Urinary bladder (tissue), 4 donors: ENCODE data around the gene TSSK6. TPM values are rescaled to one million over a fixed set of nuclear protein-coding genes. Genes with fewer than 3 reads are reported as not detected.

ENCODE experiments used
- DNase-seq: peaks from one replicate; pipeline ENCODE4 v3.0.0-alpha.2; 2015; ENCODE audit errors: extremely low spot score
- H3K27ac ChIP-seq: one replicate; pipeline ENCODE4 v1.5.1; 2013; ENCODE audit warnings: low read depth, mild to moderate bottlenecking, moderate library complexity
- H3K36me3 ChIP-seq: one replicate; pipeline ENCODE4 v1.6.1; 2013; ENCODE audit warnings: mild to moderate bottlenecking, moderate library complexity; ENCODE audit not compliant: insufficient read depth
- H3K4me1 ChIP-seq: one replicate; pipeline ENCODE4 v1.6.1; 2013; ENCODE audit warnings: mild to moderate bottlenecking, moderate library complexity; ENCODE audit not compliant: insufficient read depth
- H3K4me3 ChIP-seq: one replicate; pipeline ENCODE4 v1.5.1; 2013; ENCODE audit warnings: low read depth, low read length
- WGBS: extraction: QIAGEN DNeasy Blood & Tissue Kit; methylation state at CpG from one replicate; pipeline ENCODE4 v1.1.7; 2013; 5-methylcytosine and 5-hydroxymethylcytosine counted together
- polyA plus RNA-seq: library from polyadenylated mRNA; stranded (reverse); fragments of 200-250 nt; gene quantifications from one replicate; pipeline ENCODE4 v1.2.3, GENCODE V29; 2013
- total RNA-seq: library from RNA; depleted of rRNA; stranded (reverse); fragments of >200 nt; gene quantifications from one replicate; pipeline ENCODE4 v1.2.3, GENCODE V29; 2014
- donor health status: healthy with polysubstance abuse.
- donor health status: healthy.

The TSSK6 gene
- total and polyA plus RNA-seq, 2 donors = 0.85 to 1.8 TPM

GRCh38 chr19:19517235-19517619 is 1.9 kb upstream of the TSSK6 start:
- Histone ChIP-seq H3K36me3 (no peaks in the 10 kb centered on the region), H3K27ac (no peak overlapping the region), H3K4me1 (peaks cover 6% of the 10 kb centered on the region), H3K4me3 (peak overlapping the region; percentile 91)
- WGBS = 88% methylated on average over 10 of the region's 10 CpGs
- DNase-seq = no peak

DNA sequence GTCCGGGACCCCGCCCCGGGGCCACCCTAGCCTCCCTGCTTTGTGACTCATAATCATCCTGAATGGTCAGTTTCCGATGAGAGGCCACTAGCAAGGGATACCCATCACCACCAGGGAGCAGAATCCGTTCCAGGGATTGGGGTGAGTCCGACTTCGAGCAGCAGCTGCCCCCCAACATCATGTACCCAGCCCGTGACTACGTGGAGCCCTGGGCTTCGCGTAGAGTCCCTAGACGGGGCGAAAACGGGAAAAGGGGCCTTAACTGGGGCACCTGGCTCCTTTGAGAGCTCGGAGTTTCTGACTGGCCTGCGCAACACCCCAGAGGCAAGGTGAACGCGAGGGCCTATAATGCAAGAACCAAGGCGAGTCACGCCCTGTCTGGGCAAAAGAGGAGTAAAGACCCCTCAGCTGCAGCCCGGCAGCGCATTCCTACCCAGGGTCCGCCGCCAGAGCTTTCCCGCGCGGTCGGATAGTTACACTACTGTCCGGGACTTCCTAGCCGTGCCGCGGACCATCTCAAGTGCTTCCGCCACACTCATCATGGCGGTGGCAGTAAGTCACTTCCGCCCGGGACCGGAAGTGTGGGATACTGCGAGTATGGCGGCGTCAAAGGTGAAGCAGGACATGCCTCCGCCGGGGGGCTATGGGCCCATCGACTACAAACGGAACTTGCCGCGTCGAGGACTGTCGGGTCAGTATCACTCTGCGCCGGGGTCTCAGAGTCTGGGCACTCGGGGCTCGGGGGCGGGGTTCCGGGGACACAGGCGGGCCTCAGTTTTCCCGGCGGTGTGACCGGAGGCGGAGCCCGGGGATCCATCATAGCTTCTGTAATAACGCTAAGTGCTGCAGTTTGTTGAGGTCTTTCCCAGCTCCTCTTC is 533 bp upstream of the TSSK6 start, which contains the start of gene NDUFA13:
NDUFA13 (plus strand) TSS at position 584 of the 878 bp plus-strand sequence; CDS start at position 598, 14 bp downstream.
- H3K4me1 ChIP-seq = peaks cover 6% of the 10 kb centered on the region
- 5% methylated on average over 61 of the region's 61 CpGs for WGBS

GRCh38 chr19:19514215-19514657 is 1.1 kb downstream of the TSSK6 start:
- no peak overlapping the region for H3K27ac ChIP-seq
- 17% methylated on average over 46 of the region's 46 CpGs for WGBS

More for the DNA sequence above, 533 bp upstream of the TSSK6 start, which contains the start of gene NDUFA13:
- Histone ChIP-seq H3K4me3 (peak within 1 kb of the TSS; percentile 91), H3K27ac (peak within 1 kb of the TSS; percentile 53), H3K36me3 (no peaks in the 10 kb centered on the region)
- DNase-seq = peak; percentile 84

DNA sequence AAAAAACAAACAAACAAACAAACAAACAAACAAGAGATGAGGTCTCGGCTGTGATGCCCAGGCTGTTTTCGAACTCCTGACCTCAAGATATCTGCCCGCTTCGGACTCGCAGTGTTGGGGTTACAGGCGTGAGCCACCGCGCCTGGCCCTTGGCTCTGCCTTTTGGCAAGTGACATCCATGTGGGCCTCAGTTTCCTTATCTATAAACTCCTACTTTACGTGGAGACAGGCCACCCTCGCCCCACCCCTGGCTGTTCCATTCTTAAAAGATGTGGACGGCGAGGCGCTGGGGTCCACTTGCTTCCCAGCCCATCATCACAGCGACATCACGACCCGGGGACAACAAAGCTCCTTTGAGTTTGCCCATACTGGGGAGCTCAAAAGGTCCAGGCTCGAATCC is 1.7 kb downstream of the TSSK6 start:
- no peak overlapping the region for H3K4me3 ChIP-seq
- WGBS = 82% methylated on average over 17 of the region's 17 CpGs
- no peak for DNase-seq

More at GRCh38 chr19:19514215-19514657, 1.1 kb downstream of the TSSK6 start:
- Histone ChIP-seq H3K4me1 (peaks cover 6% of the 10 kb centered on the region), H3K4me3 (no peak overlapping the region), H3K36me3 (no peaks in the 10 kb centered on the region)
- peak; percentile 58 for DNase-seq

GRCh38 chr19:19510432-19510831 is 4.9 kb downstream of the TSSK6 start:
- Histone ChIP-seq H3K4me1 (peaks cover 2% of the 10 kb centered on the region), H3K4me3 (no peak overlapping the region), H3K36me3 (peaks cover 5% of the 10 kb centered on the region), H3K27ac (no peak overlapping the region)
- no peak for DNase-seq
- 33% methylated on average over 6 of the region's 6 CpGs for WGBS

More for the DNA sequence above, 1.7 kb downstream of the TSSK6 start:
- H3K27ac ChIP-seq = no peak overlapping the region
- peaks cover 6% of the 10 kb centered on the region for H3K4me1 ChIP-seq
- no peaks in the 10 kb centered on the region for H3K36me3 ChIP-seq

DNA sequence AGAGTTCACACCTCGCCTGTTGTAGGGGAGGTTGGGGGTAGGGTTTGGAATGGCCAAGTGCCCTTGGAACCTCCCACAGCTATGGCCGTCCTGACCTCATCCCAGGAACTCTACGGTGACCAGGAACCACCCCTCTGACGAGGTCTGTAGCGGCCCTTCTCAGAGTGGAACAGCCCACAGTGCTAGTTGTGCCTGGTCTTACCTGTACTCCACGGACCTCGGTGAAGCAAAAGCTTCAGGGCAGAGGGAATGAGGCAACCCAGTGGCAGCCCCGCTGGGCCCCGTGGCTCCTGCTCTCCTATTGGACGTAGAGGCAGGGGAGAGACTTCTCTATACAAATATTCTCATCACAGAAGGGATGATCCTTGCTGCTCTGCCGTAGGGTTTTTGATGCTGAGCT is 7.1 kb downstream of the TSSK6 start:
- WGBS = 79% methylated on average over 11 of the region's 11 CpGs
- DNase-seq = no peak
- Histone ChIP-seq H3K4me3 (no peak overlapping the region), H3K27ac (no peak overlapping the region), H3K36me3 (peaks cover 5% of the 10 kb centered on the region), H3K4me1 (no peaks in the 10 kb centered on the region)

DNA sequence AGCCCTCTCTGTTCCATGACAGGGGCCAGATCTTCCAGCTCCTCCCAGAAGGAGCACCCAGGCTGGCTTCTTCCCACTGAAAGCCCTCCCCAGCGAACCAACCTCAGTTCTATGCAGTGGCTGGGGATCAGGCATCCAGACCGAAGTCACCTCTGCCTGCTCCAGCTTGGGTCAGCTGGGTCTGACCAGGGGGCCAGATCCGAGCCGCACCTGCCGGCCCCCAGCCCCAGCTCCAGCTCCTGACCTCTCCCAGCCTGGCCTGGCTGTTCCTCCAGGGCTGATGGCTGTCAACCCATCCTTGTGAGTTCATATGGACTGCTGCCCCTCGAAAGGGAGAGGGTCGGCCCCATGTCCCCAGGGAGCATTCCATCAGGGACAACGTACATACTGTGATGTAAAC is 8.0 kb downstream of the TSSK6 start:
- WGBS = 85% methylated on average over 8 of the region's 8 CpGs
- peaks cover 5% of the 10 kb centered on the region for H3K36me3 ChIP-seq

DNA sequence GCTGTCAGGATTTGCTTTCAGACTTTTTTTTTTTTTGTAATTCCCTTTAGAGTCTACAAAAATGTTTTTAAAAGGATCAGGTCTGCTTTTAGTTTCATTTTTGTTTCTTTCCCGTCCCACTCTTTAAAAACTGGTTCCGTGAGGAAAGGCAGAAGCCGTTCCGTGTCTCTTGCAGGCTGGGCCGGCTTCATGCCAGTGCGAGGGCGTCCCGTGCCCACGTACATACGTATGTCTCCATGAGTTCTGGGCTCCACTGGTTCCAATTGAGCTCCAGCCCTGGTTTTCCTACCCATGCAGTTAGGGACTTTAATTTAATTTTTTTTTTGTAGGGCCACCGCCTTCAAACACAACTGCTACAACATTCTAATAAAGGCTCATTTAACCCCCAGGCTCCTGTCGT is 8.8 kb downstream of the TSSK6 start:
- no peak for DNase-seq
- Histone ChIP-seq H3K4me3 (no peak overlapping the region), H3K36me3 (peaks cover 5% of the 10 kb centered on the region), H3K4me1 (no peaks in the 10 kb centered on the region), H3K27ac (no peak overlapping the region)
- 89% methylated on average over 12 of the region's 12 CpGs for WGBS

More for the DNA sequence above, 8.0 kb downstream of the TSSK6 start:
- no peak for DNase-seq
- Histone ChIP-seq H3K27ac (no peak overlapping the region), H3K4me3 (no peak overlapping the region), H3K4me1 (no peaks in the 10 kb centered on the region)

- WGBS = 89% methylated on average over 27 of the region's 27 CpGs
- Histone ChIP-seq H3K36me3 (peaks cover 5% of the 10 kb centered on the region), H3K4me1 (no peaks in the 10 kb centered on the region), H3K27ac (no peak overlapping the region), H3K4me3 (no peak overlapping the region)
- DNase-seq = no peak
Measured at GRCh38 chr19:19505669-19506326, 9.6 kb downstream of the TSSK6 start.

- WGBS = 89% methylated on average over 23 of the region's 23 CpGs
- peaks cover 5% of the 10 kb centered on the region for H3K36me3 ChIP-seq
- H3K4me3 ChIP-seq = no peak overlapping the region
- no peak for DNase-seq
- H3K27ac ChIP-seq = no peak overlapping the region
- no peaks in the 10 kb centered on the region for H3K4me1 ChIP-seq
Measured at GRCh38 chr19:19504754-19505668, 10.3 kb downstream of the TSSK6 start.

- 86% methylated on average over 18 of the region's 18 CpGs for WGBS
- no peak for DNase-seq
- H3K27ac ChIP-seq = no peak overlapping the region
- no peak overlapping the region for H3K4me3 ChIP-seq
- peaks cover 7% of the 10 kb centered on the region for H3K36me3 ChIP-seq
- no peaks in the 10 kb centered on the region for H3K4me1 ChIP-seq
Measured at GRCh38 chr19:19502808-19503602, 12.3 kb downstream of the TSSK6 start.

DNA sequence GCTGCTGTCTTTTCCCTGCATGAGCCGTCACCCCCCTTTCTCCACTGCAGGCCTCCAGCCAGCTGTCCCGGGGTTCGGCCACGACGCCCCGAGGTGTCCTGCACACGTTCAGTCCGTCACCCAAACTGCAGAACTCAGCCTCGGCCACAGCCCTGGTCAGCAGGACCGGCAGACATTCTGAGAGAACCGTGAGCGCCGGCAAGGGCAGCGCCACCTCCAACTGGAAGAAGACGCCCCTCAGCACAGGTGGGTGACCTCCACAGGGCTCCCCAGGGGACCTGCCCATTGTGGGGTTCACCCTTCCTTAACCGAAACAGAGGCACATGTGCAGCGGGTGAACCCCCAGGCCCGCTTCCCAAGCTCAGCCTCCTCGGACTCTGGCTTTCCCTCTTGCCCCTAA is 13.1 kb downstream of the TSSK6 start:
- Histone ChIP-seq H3K4me3 (no peak overlapping the region), H3K36me3 (peaks cover 9% of the 10 kb centered on the region), H3K4me1 (no peaks in the 10 kb centered on the region), H3K27ac (no peak overlapping the region)
- DNase-seq = no peak
- 95% methylated on average over 19 of the region's 19 CpGs for WGBS
